GM19395 (cell line): Measurements from ENCODE around the gene PRR12.

Source experiments
- ATAC-seq: cut with Tn5 transposase; IDR thresholded peaks from one replicate; pipeline ENCODE4 v1.9.1; 2021; ENCODE audit warnings: mild to moderate bottlenecking, moderate library complexity; ENCODE audit not compliant: unreplicated experiment

PRR12 gene

GRCh38 chr19:49590971-49591730 lies at the start of gene PRR12:
PRR12 (plus strand) TSS chr19:49591182; CDS start chr19:49591655, 473 bp downstream.
- ATAC-seq, result no peak

- no peak for ATAC-seq
Measured at GRCh38 chr19:49541914-49542313, 49.1 kb upstream of the PRR12 start.

DNA sequence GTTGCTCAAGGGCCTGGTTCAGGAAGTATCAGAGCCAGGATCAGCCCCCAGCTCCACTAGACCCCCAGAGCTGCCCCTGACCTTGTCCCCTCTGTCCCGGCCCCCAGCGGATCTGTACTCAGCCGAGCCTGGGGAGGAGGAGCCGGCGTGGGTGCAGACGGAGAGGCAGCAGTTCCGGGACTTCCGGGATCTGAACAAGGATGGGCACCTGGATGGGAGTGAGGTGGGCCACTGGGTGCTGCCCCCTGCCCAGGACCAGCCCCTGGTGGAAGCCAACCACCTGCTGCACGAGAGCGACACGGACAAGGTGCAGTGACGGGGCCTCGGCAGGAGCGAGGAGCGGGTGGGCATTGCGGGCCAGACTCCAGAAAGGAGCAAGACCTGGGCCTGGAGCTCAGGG lies 48.5 kb upstream of the PRR12 start:
- ATAC-seq, result no peak

- no peak for ATAC-seq
Measured at GRCh38 chr19:49543032-49543431, 48.0 kb upstream of the PRR12 start.

- ATAC-seq, result no peak
Measured at GRCh38 chr19:49544154-49544553, 46.8 kb upstream of the PRR12 start.

DNA sequence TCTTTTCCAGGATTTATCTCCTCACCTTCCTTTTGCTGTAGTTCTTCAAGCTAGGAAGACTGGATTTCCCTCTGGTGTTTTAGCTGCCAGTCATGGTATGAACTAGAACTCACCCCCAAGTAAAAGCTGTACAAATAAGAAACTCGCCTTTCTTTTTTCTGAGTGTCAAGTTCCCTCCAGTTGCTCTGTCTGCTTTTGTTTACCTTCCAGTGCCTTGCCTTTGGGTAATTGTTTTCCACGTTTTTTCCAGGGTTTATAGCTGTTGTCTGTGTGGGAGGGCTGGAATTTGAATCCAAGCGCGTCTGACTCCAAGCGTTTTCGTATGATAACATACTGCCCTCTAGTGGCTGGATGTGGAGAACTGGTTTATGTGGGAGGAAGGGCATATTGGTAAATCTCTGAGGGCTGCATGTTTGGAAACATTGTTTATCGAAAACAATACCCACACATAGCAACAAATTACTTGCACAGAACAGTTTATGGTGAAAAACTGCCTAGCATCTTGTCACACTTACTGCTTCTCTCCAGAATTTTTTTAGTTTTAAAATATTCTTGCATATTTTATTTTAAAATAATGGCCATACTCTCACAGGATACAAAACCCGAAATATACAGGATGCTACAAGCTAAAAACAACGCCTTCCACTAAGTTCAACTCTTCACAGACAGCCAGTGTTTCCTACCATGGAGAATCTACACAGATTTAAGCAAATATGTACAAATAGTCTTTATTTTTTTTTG lies 44.0 kb upstream of the PRR12 start:
- no peak for ATAC-seq

GRCh38 chr19:49549045-49549444 lies 41.9 kb upstream of the PRR12 start:
- ATAC-seq, result no peak

GRCh38 chr19:49551531-49551930 lies 39.5 kb upstream of the PRR12 start:
- ATAC-seq, result no peak

DNA sequence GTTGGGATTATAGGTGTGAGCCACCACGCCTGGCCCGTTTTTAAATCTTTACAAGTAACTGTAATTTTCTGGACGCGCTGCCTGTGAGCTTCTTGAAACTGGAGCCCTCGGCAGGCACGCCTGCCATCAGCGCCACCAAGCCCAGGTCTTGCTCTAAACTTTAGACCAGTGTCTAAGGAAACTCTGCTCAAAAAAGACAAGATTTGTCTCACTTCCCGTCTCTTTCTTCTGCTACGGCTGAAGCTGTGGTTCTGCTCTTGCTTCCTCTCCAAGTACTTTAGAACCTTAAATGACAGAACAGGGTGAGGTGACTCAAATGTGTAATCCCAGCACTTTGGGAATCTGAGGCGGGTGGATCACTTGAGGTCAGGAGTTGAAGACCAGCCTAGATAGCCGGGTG lies 38.2 kb upstream of the PRR12 start:
- ATAC-seq, result no peak

GRCh38 chr19:49553451-49554271 lies 37.3 kb upstream of the PRR12 start:
- no peak for ATAC-seq

DNA sequence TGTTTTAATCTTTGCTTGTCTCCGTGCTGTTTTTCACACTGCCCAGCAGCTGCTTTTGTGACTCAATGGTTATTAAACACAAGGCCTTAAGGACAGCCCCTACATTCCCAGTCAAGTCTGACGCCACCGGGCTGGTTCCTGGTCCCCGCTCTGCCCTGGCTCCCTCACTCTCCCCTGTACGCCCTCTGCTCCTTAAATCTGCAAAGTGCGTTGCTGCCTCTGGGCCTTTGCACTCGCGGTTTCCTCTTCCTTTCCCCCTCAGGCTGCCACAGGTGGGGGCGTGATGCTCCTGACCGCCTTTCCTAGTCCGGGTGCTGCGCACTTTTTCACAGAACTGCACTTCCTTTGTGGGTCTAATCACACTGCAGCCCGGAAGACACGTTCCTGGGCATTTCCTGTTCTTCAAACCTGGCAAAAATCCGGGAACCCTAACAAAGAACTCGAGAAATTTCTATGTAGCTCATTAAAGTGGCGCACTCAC lies 36.2 kb upstream of the PRR12 start:
- ATAC-seq, result no peak

- no peak for ATAC-seq
Measured at GRCh38 chr19:49555600-49556411, 35.2 kb upstream of the PRR12 start.

DNA sequence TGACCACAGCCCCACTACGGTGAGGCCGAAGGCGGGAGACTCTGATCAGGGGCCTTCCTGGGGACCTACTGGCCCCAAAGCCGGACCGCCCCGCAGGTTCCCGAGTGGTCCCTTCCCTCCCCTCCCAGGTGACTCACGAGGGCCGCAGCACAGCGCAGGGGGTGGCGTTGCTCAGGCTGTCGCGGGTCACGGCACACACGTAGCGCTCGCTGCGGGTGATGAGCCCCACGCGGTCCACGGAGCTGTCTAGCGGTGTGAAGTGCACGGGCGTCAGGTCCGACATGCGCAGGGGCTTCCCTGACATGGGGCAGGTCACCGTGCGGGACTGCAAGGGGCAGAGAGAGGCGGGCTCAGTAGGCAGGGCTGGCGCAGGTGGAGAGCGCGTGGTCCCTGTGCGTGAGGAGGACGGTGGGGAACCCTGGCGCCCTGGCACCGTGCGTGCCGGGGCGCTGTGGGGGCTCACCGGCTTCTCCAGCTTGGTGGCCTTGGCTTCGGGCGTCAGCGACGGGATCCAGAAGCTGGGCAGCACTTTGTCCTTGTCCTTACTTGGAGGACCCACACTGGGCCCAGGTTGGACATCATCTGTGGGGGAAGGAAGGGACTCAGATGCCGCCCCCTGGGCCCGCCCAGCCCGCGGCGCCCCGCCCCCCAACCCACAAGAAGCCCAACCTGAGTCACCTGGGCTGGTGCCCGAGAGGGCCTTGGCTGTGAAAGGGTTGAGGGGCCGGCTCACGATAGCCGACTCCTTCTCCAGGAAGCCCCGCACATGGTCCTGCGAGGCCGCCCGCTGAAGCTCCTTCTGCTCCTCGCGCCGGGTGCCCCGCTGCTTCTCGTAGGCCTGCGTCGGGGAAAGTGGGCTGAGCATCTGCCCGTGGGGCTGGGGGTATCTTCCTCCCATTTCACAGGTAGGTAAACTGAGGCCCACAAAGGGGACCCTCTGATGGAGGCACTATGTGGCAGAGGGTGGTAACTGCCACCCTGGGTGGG lies 34.3 kb upstream of the PRR12 start:
- ATAC-seq, result no peak

- no peak for ATAC-seq
Measured at GRCh38 chr19:49557641-49558325, 33.2 kb upstream of the PRR12 start.

DNA sequence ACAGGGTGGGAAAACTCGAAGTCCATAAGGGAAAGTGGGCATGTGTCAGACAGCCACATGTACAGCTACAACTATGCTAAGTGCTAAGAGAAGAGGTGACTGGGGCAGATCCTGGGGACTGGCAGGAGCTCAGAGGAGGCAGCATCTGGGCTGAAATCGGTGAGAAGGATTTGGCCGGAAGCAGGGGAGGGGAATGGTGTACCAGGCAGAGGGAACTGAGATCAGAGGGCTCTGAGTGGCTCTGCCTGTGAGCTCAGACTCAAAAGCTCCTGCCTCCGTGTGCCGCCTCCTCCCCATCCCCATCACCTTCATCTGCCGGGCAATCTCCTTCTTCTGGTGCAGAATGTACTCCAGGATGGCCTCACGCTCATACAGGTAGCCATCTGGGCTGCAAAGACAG lies 32.4 kb upstream of the PRR12 start:
- ATAC-seq, result no peak

GRCh38 chr19:49559443-49559842 lies 31.5 kb upstream of the PRR12 start:
- ATAC-seq, result no peak

- ATAC-seq, result no peak
Measured at GRCh38 chr19:49559928-49560327, 31.1 kb upstream of the PRR12 start.

- ATAC-seq, result no peak
Measured at GRCh38 chr19:49560358-49560900, 30.6 kb upstream of the PRR12 start.
